ENCODE measurements around the gene PSMD4. TPM values are rescaled to one million over a fixed set of nuclear protein-coding genes. Genes with fewer than 3 reads are reported as not detected.
"Not testable (repeated sequence)": the region's sequence is repeated elsewhere in the genome, so short reads cannot be mapped to it uniquely, and the experiment has no call there.

The PSMD4 gene
- total RNA-seq, 6 donors from 2014 or later, result 102 to 132 (median 119) TPM

DNA sequence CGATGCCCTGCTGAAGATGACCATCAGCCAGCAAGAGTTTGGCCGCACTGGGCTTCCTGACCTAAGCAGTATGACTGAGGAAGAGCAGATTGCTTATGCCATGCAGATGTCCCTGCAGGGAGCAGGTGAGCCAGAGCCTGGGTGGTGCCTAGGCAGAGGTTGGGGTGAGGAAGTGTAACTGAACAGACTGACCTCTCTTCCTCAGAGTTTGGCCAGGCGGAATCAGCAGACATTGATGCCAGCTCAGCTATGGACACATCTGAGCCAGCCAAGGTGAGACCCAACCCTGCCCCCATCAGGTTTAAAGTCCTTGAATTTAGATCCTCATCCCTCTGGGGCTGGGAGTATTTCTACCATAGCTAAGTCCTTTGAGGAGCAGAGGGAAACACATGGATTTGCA, 11.8 kb downstream of the PSMD4 start:
- no peak for DNase-seq
- 98 to 100% methylated on average over 3 of the region's 3 CpGs for WGBS, 2 donors
- Histone ChIP-seq H3K4me1 (no peaks in the 10 kb centered on the region), H3K36me3 (peaks cover 31 to 89% (median 68%) of the 10 kb centered on the region in 4 donors), H3K4me3 (no peak overlapping the region), H3K9me3 (no peaks in the 10 kb centered on the region), H3K27me3 (no peaks in the 10 kb centered on the region), H3K27ac (no peak overlapping the region)
- peak in 1 of 2 donors; percentile 42 for ATAC-seq (ENCODE audit: low FRiP score in 2 of 2)
- TF ChIP-seq EP300 (IDR thresholded peaks at IDR 0.05), result no peak
- TF ChIP-seq POLR2AphosphoS5 (IDR thresholded peaks at IDR 0.05), result no peak
- TF ChIP-seq, protein P1, sequence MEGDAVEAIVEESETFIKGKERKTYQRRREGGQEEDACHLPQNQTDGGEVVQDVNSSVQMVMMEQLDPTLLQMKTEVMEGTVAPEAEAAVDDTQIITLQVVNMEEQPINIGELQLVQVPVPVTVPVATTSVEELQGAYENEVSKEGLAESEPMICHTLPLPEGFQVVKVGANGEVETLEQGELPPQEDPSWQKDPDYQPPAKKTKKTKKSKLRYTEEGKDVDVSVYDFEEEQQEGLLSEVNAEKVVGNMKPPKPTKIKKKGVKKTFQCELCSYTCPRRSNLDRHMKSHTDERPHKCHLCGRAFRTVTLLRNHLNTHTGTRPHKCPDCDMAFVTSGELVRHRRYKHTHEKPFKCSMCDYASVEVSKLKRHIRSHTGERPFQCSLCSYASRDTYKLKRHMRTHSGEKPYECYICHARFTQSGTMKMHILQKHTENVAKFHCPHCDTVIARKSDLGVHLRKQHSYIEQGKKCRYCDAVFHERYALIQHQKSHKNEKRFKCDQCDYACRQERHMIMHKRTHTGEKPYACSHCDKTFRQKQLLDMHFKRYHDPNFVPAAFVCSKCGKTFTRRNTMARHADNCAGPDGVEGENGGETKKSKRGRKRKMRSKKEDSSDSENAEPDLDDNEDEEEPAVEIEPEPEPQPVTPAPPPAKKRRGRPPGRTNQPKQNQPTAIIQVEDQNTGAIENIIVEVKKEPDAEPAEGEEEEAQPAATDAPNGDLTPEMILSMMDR (IDR thresholded peaks at IDR 0.05), result no peak
- TF ChIP-seq POLR2A (IDR thresholded peaks at IDR 0.05), result no peak

DNA sequence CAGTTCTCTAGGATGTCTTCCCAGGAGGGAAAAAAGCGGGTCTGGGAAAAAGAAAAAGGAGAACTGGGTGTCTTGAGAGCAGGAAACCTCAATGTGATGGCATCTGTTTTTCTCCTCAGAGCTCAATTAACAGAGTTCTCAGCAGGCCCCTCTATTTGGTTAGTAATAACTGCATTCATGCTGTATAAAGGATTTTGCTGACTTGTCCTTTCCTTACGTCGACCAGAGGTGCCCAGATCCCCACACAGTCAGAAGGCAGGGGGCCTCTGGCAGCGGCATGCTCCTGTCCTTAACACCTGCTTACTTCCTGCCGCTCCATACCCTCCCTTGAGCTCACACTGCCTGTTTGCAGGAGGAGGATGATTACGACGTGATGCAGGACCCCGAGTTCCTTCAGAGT, 12.3 kb downstream of the PSMD4 start:
- Histone ChIP-seq H3K4me1 (no peaks in the 10 kb centered on the region), H3K27me3 (no peaks in the 10 kb centered on the region), H3K27ac (no peak overlapping the region), H3K9me3 (no peaks in the 10 kb centered on the region), H3K4me3 (no peak overlapping the region), H3K36me3 (peaks cover 31 to 92% (median 71%) of the 10 kb centered on the region in 4 donors)
- 83 to 85% methylated on average over 8 of the region's 8 CpGs for WGBS, 2 donors
- DNase-seq (no peak), ATAC-seq (ENCODE audit: low FRiP score in 2 of 2) (no peak)
- TF ChIP-seq EP300 (IDR thresholded peaks at IDR 0.05), result no peak
- TF ChIP-seq POLR2A (IDR thresholded peaks at IDR 0.05), result no peak
- TF ChIP-seq, protein P1 (IDR thresholded peaks at IDR 0.05), result no peak
- no peak for TF ChIP-seq POLR2AphosphoS5 (IDR thresholded peaks at IDR 0.05)

DNA sequence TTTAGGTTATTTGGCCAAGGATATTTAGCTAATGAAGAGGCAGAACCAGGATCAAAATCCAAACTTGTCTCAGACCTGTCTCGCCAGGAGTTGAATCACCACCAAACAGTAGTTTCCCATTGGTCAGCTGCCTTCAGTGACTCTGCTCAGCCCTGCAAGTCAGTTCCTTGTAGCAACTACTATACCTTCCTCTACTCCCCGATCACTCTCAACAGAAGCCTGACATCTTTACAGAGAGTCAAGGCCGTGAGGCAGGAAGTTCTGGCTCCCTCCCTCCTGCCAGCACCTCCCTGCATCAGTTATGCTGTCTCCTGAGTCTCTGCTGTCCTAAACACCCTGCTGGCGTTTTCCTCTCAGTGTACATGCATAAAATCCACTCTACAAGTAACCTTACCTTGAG, 13.2 kb downstream of the PSMD4 start:
- DNase-seq (no peak), ATAC-seq (ENCODE audit: low FRiP score in 2 of 2) (no peak)
- H3K27me3 ChIP-seq, result no peaks in the 10 kb centered on the region
- H3K4me3 ChIP-seq, result no peak overlapping the region
- H3K4me1 ChIP-seq, result no peaks in the 10 kb centered on the region
- WGBS, 2 donors, result 75 to 85% methylated on average over 4 of the region's 4 CpGs
- TF ChIP-seq POLR2AphosphoS5 (IDR thresholded peaks at IDR 0.05), result no peak
- TF ChIP-seq, protein P1 (IDR thresholded peaks at IDR 0.05), result no peak
- TF ChIP-seq EP300 (IDR thresholded peaks at IDR 0.05), result no peak
- TF ChIP-seq POLR2A (IDR thresholded peaks at IDR 0.05), result no peak
- H3K36me3 ChIP-seq, result peaks cover 31 to 88% (median 67%) of the 10 kb centered on the region in 4 donors
- no peaks in the 10 kb centered on the region for H3K9me3 ChIP-seq
- no peak overlapping the region for H3K27ac ChIP-seq

DNA sequence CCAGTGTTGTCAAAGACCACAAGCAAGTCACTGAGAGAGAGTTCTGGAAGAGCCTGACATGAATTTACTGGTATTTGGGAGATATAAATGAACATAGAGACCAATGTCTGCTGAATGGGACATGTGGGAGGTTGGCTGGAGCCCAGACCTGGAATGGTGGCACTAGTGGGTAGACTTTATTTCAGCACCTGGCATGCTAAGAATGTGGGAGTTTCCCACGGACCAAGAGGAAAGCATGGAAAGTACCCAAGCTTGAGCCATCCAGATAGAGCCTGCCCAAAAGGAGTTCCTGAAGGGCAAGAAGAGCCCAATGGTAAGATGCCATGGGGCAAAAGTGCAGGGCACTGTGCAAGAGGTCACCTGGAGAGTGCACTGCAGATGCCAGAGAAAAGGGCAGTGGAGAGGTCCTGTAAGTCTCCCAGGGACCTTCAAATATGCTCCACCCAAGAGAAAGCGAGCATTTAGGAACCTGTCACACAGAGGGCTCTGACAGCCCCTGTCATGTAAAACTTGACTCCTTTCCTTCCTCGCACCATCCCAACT, 19.5 kb downstream of the PSMD4 start:
- Histone ChIP-seq H3K4me1 (peaks cover 0 to 8% (median 3%) of the 10 kb centered on the region in 4 donors), H3K27ac (no peak overlapping the region), H3K9me3 (no peaks in the 10 kb centered on the region), H3K4me3 (no peak overlapping the region), H3K27me3 (no peaks in the 10 kb centered on the region), H3K36me3 (peaks cover 0 to 30% (median 16%) of the 10 kb centered on the region in 4 donors)
- WGBS, 2 donors, result 71 to 86% methylated on average over 3 of the region's 3 CpGs
- ATAC-seq (ENCODE audit: low FRiP score in 2 of 2), result no peak
- no peak for DNase-seq
- TF ChIP-seq POLR2A (IDR thresholded peaks at IDR 0.05) (no peak), EP300 (IDR thresholded peaks at IDR 0.05) (no peak), POLR2AphosphoS5 (IDR thresholded peaks at IDR 0.05) (no peak)
- TF ChIP-seq, protein P1 (IDR thresholded peaks at IDR 0.05), result no peak

DNA sequence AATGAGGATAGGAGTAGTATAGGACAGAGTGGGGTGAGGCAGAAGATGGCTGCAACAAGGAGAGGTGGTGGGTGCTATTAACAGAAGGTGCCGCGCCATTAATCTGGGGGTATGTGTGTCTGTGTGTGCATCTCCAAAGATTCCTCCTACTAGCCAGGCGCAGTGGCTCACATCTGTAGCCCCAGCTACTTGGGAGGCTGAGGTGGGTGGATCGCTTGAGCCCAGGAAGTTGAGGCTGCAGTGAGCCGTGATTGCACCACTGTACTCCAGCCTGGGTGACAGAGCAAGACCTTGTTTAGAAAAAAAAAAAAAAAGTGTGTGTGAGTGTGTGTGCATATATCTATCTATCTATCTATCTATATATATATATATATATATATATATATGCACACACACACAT, 20.8 kb downstream of the PSMD4 start:
- 72 to 86% methylated on average over 5 of the region's 5 CpGs for WGBS, 2 donors
- not testable (repeated sequence) for H3K4me1 ChIP-seq; H3K4me3 ChIP-seq; H3K9me3 ChIP-seq; H3K27me3 ChIP-seq; H3K27ac ChIP-seq; ATAC-seq (ENCODE audit: low FRiP score in 2 of 2)
- peak in 1 of 2 donors; percentile 47 for DNase-seq
- H3K36me3 ChIP-seq, result peaks cover 0 to 19% (median 9%) of the 10 kb centered on the region in 4 donors

All from upper lobe of left lung (tissue), 6 donors.